ENCODE data around the gene ICAM1. TPM values are rescaled to one million over a fixed set of nuclear protein-coding genes. Genes with fewer than 3 reads are reported as not detected.

ICAM1 gene
- total RNA-seq, 1 donor from 2014 or later: 31.8 TPM

GRCh38 chr19:10256551-10256950 is 14.4 kb upstream of the ICAM1 start:
- no peaks in the 10 kb centered on the region for H3K9me3 Mint-ChIP-seq (ENCODE audit: unreplicated experiment)
- no peak for DNase-seq (ENCODE audit: extremely low spot score, unreplicated experiment)
- H3K4me1 Mint-ChIP-seq (ENCODE audit: unreplicated experiment): peaks cover 11% of the 10 kb centered on the region
- no peak overlapping the region for H3K27ac Mint-ChIP-seq (ENCODE audit: unreplicated experiment)
- no peak for TF ChIP-seq CTCF (IDR thresholded peaks at IDR 0.05)
- H3K27me3 Mint-ChIP-seq (ENCODE audit: unreplicated experiment): no peaks in the 10 kb centered on the region
- H3K36me3 Mint-ChIP-seq (ENCODE audit: unreplicated experiment): peaks cover 18% of the 10 kb centered on the region
- H3K4me3 Mint-ChIP-seq (ENCODE audit: unreplicated experiment): no peak overlapping the region

GRCh38 chr19:10256970-10257615 is 13.8 kb upstream of the ICAM1 start:
- Mint-ChIP-seq H3K4me1 (ENCODE audit: unreplicated experiment) (peaks cover 9% of the 10 kb centered on the region), H3K27me3 (ENCODE audit: unreplicated experiment) (no peaks in the 10 kb centered on the region), H3K27ac (ENCODE audit: unreplicated experiment) (no peak overlapping the region), H3K36me3 (ENCODE audit: unreplicated experiment) (peaks cover 18% of the 10 kb centered on the region), H3K4me3 (ENCODE audit: unreplicated experiment) (no peak overlapping the region), H3K9me3 (ENCODE audit: unreplicated experiment) (no peaks in the 10 kb centered on the region)
- TF ChIP-seq CTCF (IDR thresholded peaks at IDR 0.05): no peak
- DNase-seq (ENCODE audit: extremely low spot score, unreplicated experiment): no peak

- H3K4me1 Mint-ChIP-seq (ENCODE audit: unreplicated experiment): peaks cover under 1% of the 10 kb centered on the region
- no peak overlapping the region for H3K27ac Mint-ChIP-seq (ENCODE audit: unreplicated experiment)
- TF ChIP-seq CTCF (IDR thresholded peaks at IDR 0.05): no peak
- H3K36me3 Mint-ChIP-seq (ENCODE audit: unreplicated experiment): peaks cover 18% of the 10 kb centered on the region
- no peaks in the 10 kb centered on the region for H3K27me3 Mint-ChIP-seq (ENCODE audit: unreplicated experiment)
- no peak overlapping the region for H3K4me3 Mint-ChIP-seq (ENCODE audit: unreplicated experiment)
- DNase-seq (ENCODE audit: extremely low spot score, unreplicated experiment): no peak
- H3K9me3 Mint-ChIP-seq (ENCODE audit: unreplicated experiment): no peaks in the 10 kb centered on the region
Measured at GRCh38 chr19:10258080-10258710, 12.7 kb upstream of the ICAM1 start.

GRCh38 chr19:10259162-10259905 is 11.6 kb upstream of the ICAM1 start:
- Mint-ChIP-seq H3K4me1 (ENCODE audit: unreplicated experiment) (no peaks in the 10 kb centered on the region), H3K9me3 (ENCODE audit: unreplicated experiment) (no peaks in the 10 kb centered on the region), H3K4me3 (ENCODE audit: unreplicated experiment) (no peak overlapping the region), H3K27ac (ENCODE audit: unreplicated experiment) (no peak overlapping the region), H3K27me3 (ENCODE audit: unreplicated experiment) (no peaks in the 10 kb centered on the region), H3K36me3 (ENCODE audit: unreplicated experiment) (peaks cover 15% of the 10 kb centered on the region)
- TF ChIP-seq CTCF (IDR thresholded peaks at IDR 0.05): peak; percentile 76
- DNase-seq (ENCODE audit: extremely low spot score, unreplicated experiment): peak; percentile 92

GRCh38 chr19:10260141-10260584 is 10.8 kb upstream of the ICAM1 start:
- no peaks in the 10 kb centered on the region for H3K4me1 Mint-ChIP-seq (ENCODE audit: unreplicated experiment)
- DNase-seq (ENCODE audit: extremely low spot score, unreplicated experiment): no peak
- TF ChIP-seq CTCF (IDR thresholded peaks at IDR 0.05): no peak
- H3K27me3 Mint-ChIP-seq (ENCODE audit: unreplicated experiment): no peaks in the 10 kb centered on the region
- no peak overlapping the region for H3K27ac Mint-ChIP-seq (ENCODE audit: unreplicated experiment)
- peaks cover 14% of the 10 kb centered on the region for H3K36me3 Mint-ChIP-seq (ENCODE audit: unreplicated experiment)
- H3K4me3 Mint-ChIP-seq (ENCODE audit: unreplicated experiment): no peak overlapping the region
- H3K9me3 Mint-ChIP-seq (ENCODE audit: unreplicated experiment): no peaks in the 10 kb centered on the region
